Tibial artery (tissue), 4 donors: ENCODE results near the gene COL15A1.
A peak's percentile ranks its signal among the peaks of the same experiment; 100 is the strongest.

Source experiments
- DNase-seq, 2 donors: peaks; one replicate each; pipeline ENCODE4 v3.0.0-alpha.2; 2019
- H3K27ac ChIP-seq, 2 donors: fragments of 200-600 bp; sonication (generic) in 1 of 2; 1 replicate in 1 of 2; 2 replicates in 1 of 2; pipeline ENCODE4 v1.5.1; 2018 to 2019; ENCODE audit warnings: mild to moderate bottlenecking in 1 of 2
- H3K27me3 ChIP-seq, 2 donors: fragments of 200-600 bp; sonication (generic) in 1 of 2; one replicate each; pipeline versions ENCODE4 v1.5.1 to v1.6.0; 2016 to 2019
- H3K36me3 ChIP-seq, 3 donors: fragments of 200-600 bp; sonication (generic) in 2 of 3; one replicate each; pipeline ENCODE4 v1.5.1; 2016 to 2019; ENCODE audit warnings: mild to moderate bottlenecking in 2 of 3
- H3K4me1 ChIP-seq, 4 donors: fragments of 200-600 bp; sonication (generic) in 2 of 4; 1 replicate in 3 of 4; 2 replicates in 1 of 4; pipeline ENCODE4 v1.5.1; 2016 to 2019
- H3K4me3 ChIP-seq, 2 donors: fragments of 200-600 bp; sonication (generic) in 1 of 2; 1 replicate in 1 of 2; 2 replicates in 1 of 2; pipeline ENCODE4 v1.5.1; 2018 to 2019; ENCODE audit warnings: mild to moderate bottlenecking in 2 of 2
- H3K9me3 ChIP-seq, 3 donors: fragments of 200-600 bp; sonication (generic) in 1 of 3; one replicate each; pipeline ENCODE4 v1.5.1; 2016 to 2019
- CTCF ChIP-seq, 2 experiments: fragments of 200-600 bp in 1 of 2; fragments of 450-650 bp in 1 of 2; IDR thresholded peaks; one replicate each; pipeline ENCODE4 v1.5.1; 2017 to 2019; ENCODE audit warnings: antibody characterized with exemption in 2 of 2, mild to moderate bottlenecking in 1 of 2, moderate library complexity in 1 of 2
- intact Hi-C: fragments of 100-400 bp; cut with DNase I; formaldehyde crosslinking; loops from one replicate; pipeline ENCODE4 v1.15.0; 2023; ENCODE audit warnings: low total_unique reads

Gene COL15A1

GRCh38 chr9:99034149-99034548, 90.4 kb downstream of the COL15A1 start:
- TF ChIP-seq CTCF (IDR thresholded peaks at IDR 0.05) = no peak
- peaks cover 16 to 39% (median 30%) of the 10 kb centered on the region in 3 donors for H3K36me3 ChIP-seq

GRCh38 chr9:99035313-99035712, 91.6 kb downstream of the COL15A1 start:
- H3K27me3 ChIP-seq = no peaks in the 10 kb centered on the region
- intact Hi-C loops = no loop called here
- H3K4me1 ChIP-seq = peaks cover 0 to 7% (median 0%) of the 10 kb centered on the region in 4 donors
- TF ChIP-seq CTCF (IDR thresholded peaks at IDR 0.05) = no peak
- DNase-seq = no peak
- H3K36me3 ChIP-seq = peaks cover 18 to 46% (median 30%) of the 10 kb centered on the region in 3 donors
- H3K27ac ChIP-seq = no peak overlapping the region
- H3K9me3 ChIP-seq = no peaks in the 10 kb centered on the region
- H3K4me3 ChIP-seq = no peak overlapping the region

More at GRCh38 chr9:99034149-99034548, 90.4 kb downstream of the COL15A1 start:
- intact Hi-C loops = no loop called here
- DNase-seq = no peak
- no peak overlapping the region for H3K4me3 ChIP-seq
- peaks cover 0 to 16% (median 3%) of the 10 kb centered on the region in 4 donors for H3K4me1 ChIP-seq
- H3K27ac ChIP-seq = no peak overlapping the region
- no peaks in the 10 kb centered on the region for H3K9me3 ChIP-seq
- no peaks in the 10 kb centered on the region for H3K27me3 ChIP-seq

- Histone ChIP-seq H3K36me3 (peaks cover 23 to 62% (median 32%) of the 10 kb centered on the region in 3 donors), H3K27me3 (no peaks in the 10 kb centered on the region), H3K9me3 (no peaks in the 10 kb centered on the region), H3K27ac (no peak overlapping the region), H3K4me3 (no peak overlapping the region), H3K4me1 (peaks cover 0 to 9% (median 0%) of the 10 kb centered on the region in 4 donors)
- intact Hi-C loops = no loop called here
- no peak for TF ChIP-seq CTCF (IDR thresholded peaks at IDR 0.05)
- DNase-seq = no peak
Observed at GRCh38 chr9:99037769-99038483, 94.2 kb downstream of the COL15A1 start.

- H3K4me1 ChIP-seq = peaks cover 0 to 9% (median 0%) of the 10 kb centered on the region in 4 donors
- no peak overlapping the region for H3K27ac ChIP-seq
- intact Hi-C loops = no loop called here
- H3K4me3 ChIP-seq = no peak overlapping the region
- H3K36me3 ChIP-seq = peaks cover 23 to 67% (median 37%) of the 10 kb centered on the region in 3 donors
- no peaks in the 10 kb centered on the region for H3K27me3 ChIP-seq
- H3K9me3 ChIP-seq = no peaks in the 10 kb centered on the region
- TF ChIP-seq CTCF (IDR thresholded peaks at IDR 0.05) = no peak
- no peak for DNase-seq
Observed at GRCh38 chr9:99038484-99038820, 94.7 kb downstream of the COL15A1 start.

GRCh38 chr9:99039505-99040182, 95.9 kb downstream of the COL15A1 start:
- intact Hi-C loops = no loop called here
- H3K36me3 ChIP-seq = peaks cover 31 to 79% (median 48%) of the 10 kb centered on the region in 3 donors
- no peak overlapping the region for H3K4me3 ChIP-seq
- TF ChIP-seq CTCF (IDR thresholded peaks at IDR 0.05) = no peak
- DNase-seq = no peak
- H3K27me3 ChIP-seq = no peaks in the 10 kb centered on the region
- peak overlapping the region in 1 of 2 donors; percentile 48 for H3K27ac ChIP-seq
- H3K9me3 ChIP-seq = no peaks in the 10 kb centered on the region
- H3K4me1 ChIP-seq = peaks cover 0 to 9% (median 0%) of the 10 kb centered on the region in 4 donors
